ENCODE measurements around the gene DLG5.

- no peak for TF ChIP-seq CTCF (IDR thresholded peaks at IDR 0.05)
- no peak for TF ChIP-seq POLR2A (IDR thresholded peaks at IDR 0.05)
Measured at GRCh38 chr10:77834540-77834939, 92.0 kb downstream of the DLG5 start.

All from gastroesophageal sphincter (tissue), 3 donors.